HG03064 (cell line): ENCODE data around the gene HDAC4.

Experiments used
- ATAC-seq: cut with Tn5 transposase; IDR thresholded peaks from one replicate; pipeline ENCODE4 v1.9.1; 2021; ENCODE audit warnings: low read depth; ENCODE audit not compliant: unreplicated experiment

Gene HDAC4

GRCh38 chr2:239354132-239354790, 46.6 kb downstream of the HDAC4 start:
- no peak for ATAC-seq

- no peak for ATAC-seq
These were observed 47.1 kb downstream of the HDAC4 start for GRCh38 chr2:239353692-239354091.

- ATAC-seq, result no peak
These were observed 49.1 kb downstream of the HDAC4 start for GRCh38 chr2:239351687-239352086.

GRCh38 chr2:239349453-239350135, 51.2 kb downstream of the HDAC4 start:
- ATAC-seq, result no peak

- ATAC-seq, result no peak
These were observed 52.0 kb downstream of the HDAC4 start for GRCh38 chr2:239348563-239349452.

- ATAC-seq, result no peak
These were observed 54.1 kb downstream of the HDAC4 start for GRCh38 chr2:239346676-239347075.

GRCh38 chr2:239345251-239345650, 55.6 kb downstream of the HDAC4 start:
- ATAC-seq, result no peak

GRCh38 chr2:239344857-239345216, 56.0 kb downstream of the HDAC4 start:
- ATAC-seq, result no peak

- ATAC-seq, result no peak
These were observed 56.6 kb downstream of the HDAC4 start for GRCh38 chr2:239343946-239344856.

- no peak for ATAC-seq
These were observed 57.4 kb downstream of the HDAC4 start for GRCh38 chr2:239343460-239343859.

GRCh38 chr2:239341840-239342239, 59.0 kb downstream of the HDAC4 start:
- no peak for ATAC-seq

- ATAC-seq, result no peak
These were observed 59.6 kb downstream of the HDAC4 start for GRCh38 chr2:239341146-239341732.

- ATAC-seq, result peak; percentile 65
These were observed 60.9 kb downstream of the HDAC4 start for GRCh38 chr2:239339726-239340601.

GRCh38 chr2:239339241-239339640, 61.6 kb downstream of the HDAC4 start:
- no peak for ATAC-seq

- no peak for ATAC-seq
These were observed 62.8 kb downstream of the HDAC4 start for GRCh38 chr2:239337877-239338484.

GRCh38 chr2:239337122-239337876, 63.5 kb downstream of the HDAC4 start:
- no peak for ATAC-seq

- ATAC-seq, result no peak
These were observed 69.3 kb downstream of the HDAC4 start for GRCh38 chr2:239331560-239331959.

GRCh38 chr2:239330836-239331235, 70.0 kb downstream of the HDAC4 start:
- ATAC-seq, result no peak
